CD4-positive, alpha-beta T cell treated with Interleukin-21 for 1 hour (primary cell): ENCODE results near the gene RGMB.

ENCODE experiments used
- DNase-seq: peaks from one replicate; pipeline ENCODE4 v3.0.0-alpha.2; 2020

The RGMB gene

GRCh38 chr5:98768160-98768959 is 5.1 kb upstream of the RGMB start:
- DNase-seq: peak; percentile 53

GRCh38 chr5:98768960-98769209 is 4.6 kb upstream of the RGMB start:
- DNase-seq: no peak

- DNase-seq: peak; percentile 46
These were observed 4.1 kb upstream of the RGMB start for GRCh38 chr5:98769210-98769958.

- no peak for DNase-seq
These were observed 3.6 kb upstream of the RGMB start for GRCh38 chr5:98769959-98770208.

- peak; percentile 27 for DNase-seq
These were observed 3.1 kb upstream of the RGMB start for GRCh38 chr5:98770209-98770910.

- DNase-seq: peak; percentile 13
These were observed 2.5 kb upstream of the RGMB start for GRCh38 chr5:98770911-98771322.

GRCh38 chr5:98771382-98772109 is 1.9 kb upstream of the RGMB start:
- DNase-seq: peak; percentile 83

GRCh38 chr5:98772415-98773213 is 849 bp upstream of the RGMB start:
- DNase-seq: peak; percentile 73

GRCh38 chr5:98773214-98773463 is 324 bp upstream of the RGMB start:
- no peak for DNase-seq

- peak; percentile 56 for DNase-seq
These were observed 950 bp downstream of the RGMB start for GRCh38 chr5:98774192-98775033.

- DNase-seq: no peak
These were observed 2.0 kb downstream of the RGMB start for GRCh38 chr5:98775246-98776065.

GRCh38 chr5:98776066-98776705 is 2.7 kb downstream of the RGMB start:
- no peak for DNase-seq

GRCh38 chr5:98777295-98777694 is 3.8 kb downstream of the RGMB start:
- DNase-seq: no peak

GRCh38 chr5:98779264-98779877 is 5.9 kb downstream of the RGMB start:
- no peak for DNase-seq

- DNase-seq: no peak
These were observed 6.9 kb downstream of the RGMB start for GRCh38 chr5:98780390-98780789.

- DNase-seq: no peak
These were observed 8.1 kb downstream of the RGMB start for GRCh38 chr5:98781520-98781919.

GRCh38 chr5:98781964-98782363 is 8.5 kb downstream of the RGMB start:
- no peak for DNase-seq

GRCh38 chr5:98783051-98783649 is 9.7 kb downstream of the RGMB start:
- DNase-seq: no peak

GRCh38 chr5:98784411-98784810 is 10.9 kb downstream of the RGMB start:
- no peak for DNase-seq

GRCh38 chr5:98785244-98785643 is 11.8 kb downstream of the RGMB start:
- DNase-seq: no peak
